ENCODE measurements around the gene CD52.

- TF ChIP-seq CTCF (IDR thresholded peaks at IDR 0.05) (no peak), TCF12 (IDR thresholded peaks at IDR 0.05) (no peak), USF2 (IDR thresholded peaks at IDR 0.05; ENCODE audit: borderline replicate concordance, low read depth, low read length) (no peak), POLR2AphosphoS5 (IDR thresholded peaks at IDR 0.05; ENCODE audit: low read depth, low read length) (no peak), EZH2phosphoT487 (IDR thresholded peaks at IDR 0.05; ENCODE audit: borderline replicate concordance, low read depth) (no peak), PBX3 (IDR thresholded peaks at IDR 0.05) (no peak), YY1 (IDR thresholded peaks at IDR 0.05; ENCODE audit: low read depth) (no peak), ELF1 (IDR thresholded peaks at IDR 0.05) (no peak), CHD2 (IDR thresholded peaks at IDR 0.05; ENCODE audit: low read length, partially characterized antibody) (no peak), FOSL2 (IDR thresholded peaks at IDR 0.05; ENCODE audit: borderline replicate concordance, low read depth) (no peak), JUND (IDR thresholded peaks at IDR 0.05) (no peak)
Observed at GRCh38 chr1:26290122-26290881, 27.5 kb upstream of the CD52 start.
